SH-SY5Y (cell line): ENCODE results near the gene NCOA1.

Experiments
- GATA2 ChIP-seq: IDR thresholded peaks from 2 replicates; pipeline ENCODE4 v1.6.1; 2011; ENCODE audit warnings: mild to moderate bottlenecking, low read depth, low read length
- GATA3 ChIP-seq: IDR thresholded peaks from 2 replicates; pipeline ENCODE4 v1.6.1; 2011; ENCODE audit warnings: low read depth, mild to moderate bottlenecking, low read length, moderate library complexity

GRCh38 chr2:24491542-24492420, 727 bp downstream of the NCOA1 start:
- TF ChIP-seq GATA2 (no peak), GATA3 (no peak)
